Measurements from ENCODE around the gene HCRTR1. TPM values are rescaled to one million over a fixed set of nuclear protein-coding genes. Genes with fewer than 3 reads are reported as not detected.
A peak's percentile ranks its signal among the peaks of the same experiment; 100 is the strongest.

Gene HCRTR1
- total RNA-seq, 6 experiments from 2014 or later = not detected

DNA sequence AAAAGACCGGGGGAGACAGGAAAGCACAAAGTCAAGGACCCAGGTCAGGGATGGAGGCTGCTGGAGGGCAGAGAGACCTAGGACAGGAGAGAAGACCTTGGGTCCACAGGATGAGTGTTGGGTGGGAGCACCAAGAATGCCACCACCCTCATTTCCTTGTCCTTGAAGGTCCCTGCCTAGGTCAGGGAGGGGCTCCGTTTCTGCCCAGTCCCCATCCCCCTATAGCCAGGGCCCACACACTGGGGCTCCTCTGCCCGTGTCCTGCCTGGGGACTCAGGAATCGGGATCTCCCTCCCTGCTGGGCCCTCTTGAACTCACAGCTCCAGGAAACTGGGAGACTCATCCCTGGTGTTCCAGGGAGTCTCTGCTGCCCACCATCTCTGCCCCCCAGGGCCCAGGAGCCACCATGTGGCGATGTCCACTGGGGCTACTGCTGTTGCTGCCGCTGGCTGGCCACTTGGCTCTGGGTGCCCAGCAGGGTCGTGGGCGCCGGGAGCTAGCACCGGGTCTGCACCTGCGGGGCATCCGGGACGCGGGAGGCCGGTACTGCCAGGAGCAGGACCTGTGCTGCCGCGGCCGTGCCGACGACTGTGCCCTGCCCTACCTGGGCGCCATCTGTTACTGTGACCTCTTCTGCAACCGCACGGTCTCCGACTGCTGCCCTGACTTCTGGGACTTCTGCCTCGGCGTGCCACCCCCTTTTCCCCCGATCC lies 40.6 kb upstream of the HCRTR1 start:
- intact Hi-C loops (cut with DNase I) = no loop called here
- no peak for TF ChIP-seq POLR2A (IDR thresholded peaks at IDR 0.05)
- TF ChIP-seq, protein P1, sequence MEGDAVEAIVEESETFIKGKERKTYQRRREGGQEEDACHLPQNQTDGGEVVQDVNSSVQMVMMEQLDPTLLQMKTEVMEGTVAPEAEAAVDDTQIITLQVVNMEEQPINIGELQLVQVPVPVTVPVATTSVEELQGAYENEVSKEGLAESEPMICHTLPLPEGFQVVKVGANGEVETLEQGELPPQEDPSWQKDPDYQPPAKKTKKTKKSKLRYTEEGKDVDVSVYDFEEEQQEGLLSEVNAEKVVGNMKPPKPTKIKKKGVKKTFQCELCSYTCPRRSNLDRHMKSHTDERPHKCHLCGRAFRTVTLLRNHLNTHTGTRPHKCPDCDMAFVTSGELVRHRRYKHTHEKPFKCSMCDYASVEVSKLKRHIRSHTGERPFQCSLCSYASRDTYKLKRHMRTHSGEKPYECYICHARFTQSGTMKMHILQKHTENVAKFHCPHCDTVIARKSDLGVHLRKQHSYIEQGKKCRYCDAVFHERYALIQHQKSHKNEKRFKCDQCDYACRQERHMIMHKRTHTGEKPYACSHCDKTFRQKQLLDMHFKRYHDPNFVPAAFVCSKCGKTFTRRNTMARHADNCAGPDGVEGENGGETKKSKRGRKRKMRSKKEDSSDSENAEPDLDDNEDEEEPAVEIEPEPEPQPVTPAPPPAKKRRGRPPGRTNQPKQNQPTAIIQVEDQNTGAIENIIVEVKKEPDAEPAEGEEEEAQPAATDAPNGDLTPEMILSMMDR (IDR thresholded peaks at IDR 0.05) = no peak
- no peaks in the 10 kb centered on the region for H3K27me3 ChIP-seq

GRCh38 chr1:31577515-31578192 lies 39.8 kb upstream of the HCRTR1 start:
- no peak for DNase-seq
- Histone ChIP-seq H3K4me1 (peaks cover 0 to 8% (median 2%) of the 10 kb centered on the region in 4 donors), H3K27ac (peak overlapping the region; percentile 37 to 62 (median 49)), H3K27me3 (no peaks in the 10 kb centered on the region), H3K9me3 (no peaks in the 10 kb centered on the region), H3K36me3 (no peaks in the 10 kb centered on the region), H3K4me3 (peak overlapping the region; percentile 28 to 46 (median 45))
- WGBS (ENCODE audit: insufficient coverage, low coverage, low lambda C conversion rate, missing lambda C conversion rate) = 62% methylated on average over 6 of the region's 6 CpGs
- TF ChIP-seq, protein P1 (IDR thresholded peaks at IDR 0.05) = no peak
- no peak for TF ChIP-seq POLR2A (IDR thresholded peaks at IDR 0.05)
- no peak for ATAC-seq
- intact Hi-C loops (cut with DNase I) = no loop called here

More for the DNA sequence above, 40.6 kb upstream of the HCRTR1 start:
- H3K27ac ChIP-seq = peak overlapping the region; percentile 37 to 62 (median 49)
- no peaks in the 10 kb centered on the region for H3K9me3 ChIP-seq
- peaks cover 0 to 8% (median 2%) of the 10 kb centered on the region in 4 donors for H3K4me1 ChIP-seq
- ATAC-seq = no peak
- no peaks in the 10 kb centered on the region for H3K36me3 ChIP-seq
- 57% methylated on average over 2 of the region's 27 CpGs for WGBS (ENCODE audit: insufficient coverage, low coverage, low lambda C conversion rate, missing lambda C conversion rate)
- peak overlapping the region; percentile 28 to 46 (median 45) for H3K4me3 ChIP-seq
- no peak for DNase-seq

GRCh38 chr1:31579374-31579773 lies 38.1 kb upstream of the HCRTR1 start:
- Histone ChIP-seq H3K4me3 (peak overlapping the region in 1 of 3 donors; percentile 18), H3K27me3 (no peaks in the 10 kb centered on the region), H3K9me3 (no peaks in the 10 kb centered on the region), H3K36me3 (no peaks in the 10 kb centered on the region), H3K27ac (peak overlapping the region; percentile 5 to 63 (median 49)), H3K4me1 (peaks cover 0 to 8% (median 2%) of the 10 kb centered on the region in 4 donors)
- intact Hi-C loops (cut with DNase I) = no loop called here
- WGBS (ENCODE audit: insufficient coverage, low coverage, low lambda C conversion rate, missing lambda C conversion rate) = 100% methylated on average over 1 of the region's 5 CpGs
- DNase-seq (peak in 1 of 3 donors; percentile 51), ATAC-seq (peak; percentile 49 to 68 (median 58))
- TF ChIP-seq POLR2A (IDR thresholded peaks at IDR 0.05) = peak; percentile 22
- TF ChIP-seq, protein P1 (IDR thresholded peaks at IDR 0.05) = no peak

- H3K9me3 ChIP-seq = no peaks in the 10 kb centered on the region
- H3K4me3 ChIP-seq = no peak overlapping the region
- intact Hi-C loops (cut with DNase I) = no loop called here
- H3K27me3 ChIP-seq = no peaks in the 10 kb centered on the region
- no peak for ATAC-seq
- peaks cover 0 to 4% (median 1%) of the 10 kb centered on the region in 4 donors for H3K4me1 ChIP-seq
- H3K27ac ChIP-seq = peak overlapping the region in 2 of 3 donors; percentile 18 to 54
- no peaks in the 10 kb centered on the region for H3K36me3 ChIP-seq
- TF ChIP-seq, protein P1 (IDR thresholded peaks at IDR 0.05) = no peak
- TF ChIP-seq POLR2A (IDR thresholded peaks at IDR 0.05) = no peak
- no peak for DNase-seq
- WGBS (ENCODE audit: insufficient coverage, low coverage, low lambda C conversion rate, missing lambda C conversion rate) = 62% methylated on average over 5 of the region's 5 CpGs
These were observed 37.0 kb upstream of the HCRTR1 start for GRCh38 chr1:31580513-31580870.

Measured in right lobe of liver (tissue), 6 donors.